ENCODE measurements around the gene TBC1D28.
"Not testable (repeated sequence)": the region's sequence is repeated elsewhere in the genome, so short reads cannot be mapped to it uniquely, and the experiment has no call there.

Gene TBC1D28

DNA sequence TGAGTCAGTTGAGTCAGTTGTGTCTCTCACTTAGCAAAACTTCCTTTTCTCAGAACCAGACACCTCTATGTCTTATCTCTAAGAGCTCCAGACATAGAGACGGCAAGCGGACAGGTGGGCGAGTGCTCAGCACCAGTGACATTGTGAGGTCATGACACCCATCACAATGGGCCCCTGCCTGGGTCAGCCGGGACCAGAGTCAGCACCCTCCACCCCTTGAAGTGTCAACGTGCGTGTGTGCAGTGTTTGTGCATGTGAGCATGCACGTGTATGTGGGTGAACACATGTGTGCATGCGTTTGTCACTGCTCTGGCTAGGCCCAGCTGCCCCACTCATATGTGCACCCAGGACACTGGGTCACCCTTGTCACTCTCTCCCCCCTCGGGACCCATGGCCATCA, at the start of gene TBC1D28:
TSS of gene TBC1D28 (minus strand) at position 101 of the 400 bp plus-strand sequence. CDS start 3,039 bp downstream, outside the sequence.
- DNase-seq, result not testable (repeated sequence)

GRCh38 chr17:18682668-18683067, 38.5 kb upstream of the TBC1D28 start:
- not testable (repeated sequence) for DNase-seq

GRCh38 chr17:18681767-18682571, 37.8 kb upstream of the TBC1D28 start, which contains the start of gene FOXO3B:
TSS of gene FOXO3B (minus strand) at chr17:18682314. CDS start at chr17:18681651, 663 bp downstream.
- peak; percentile 77 for DNase-seq

GRCh38 chr17:18677381-18677780, 33.2 kb upstream of the TBC1D28 start:
- DNase-seq, result not testable (repeated sequence)

- not testable (repeated sequence) for DNase-seq
Measured at GRCh38 chr17:18676928-18677327, 32.7 kb upstream of the TBC1D28 start.

GRCh38 chr17:18672395-18673227, 28.4 kb upstream of the TBC1D28 start:
- DNase-seq, result not testable (repeated sequence)

GRCh38 chr17:18668625-18669024, 24.4 kb upstream of the TBC1D28 start:
- DNase-seq, result not testable (repeated sequence)

- not testable (repeated sequence) for DNase-seq
Measured at GRCh38 chr17:18667535-18667934, 23.3 kb upstream of the TBC1D28 start.

- DNase-seq, result not testable (repeated sequence)
Measured at GRCh38 chr17:18666326-18666725, 22.1 kb upstream of the TBC1D28 start.

DNA sequence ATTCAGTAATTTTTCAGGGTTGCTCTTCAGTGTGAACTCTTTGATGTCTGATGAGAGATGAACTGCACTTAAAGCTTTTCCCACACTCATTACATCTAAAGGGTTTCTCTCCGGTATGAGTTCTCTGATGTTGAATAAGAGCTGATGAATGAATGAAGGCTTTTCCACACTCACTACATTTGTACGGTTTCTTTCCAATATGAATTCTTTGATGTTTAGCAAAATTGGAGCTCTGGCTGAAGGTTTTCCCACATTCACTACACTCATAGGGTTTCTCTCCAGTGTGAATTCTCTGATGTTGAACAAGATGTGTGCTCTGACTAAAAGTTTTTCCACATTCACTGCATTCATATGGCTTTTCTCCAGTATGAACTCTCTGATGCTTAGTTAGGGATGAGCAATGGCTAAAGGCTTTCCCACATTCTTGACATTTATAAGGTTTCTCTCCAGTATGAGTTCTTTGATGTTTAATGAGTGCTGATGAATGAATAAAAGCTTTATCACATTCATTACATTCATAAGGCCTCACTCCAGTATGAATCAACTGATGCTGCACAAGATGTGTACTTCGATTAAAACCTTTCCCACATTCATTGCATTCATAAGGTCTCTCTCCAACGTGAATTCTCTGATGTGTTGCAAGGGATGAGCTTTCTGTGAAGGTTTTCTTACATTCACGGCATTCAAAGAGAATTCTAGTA, 17.9 kb upstream of the TBC1D28 start:
- DNase-seq, result not testable (repeated sequence)

- DNase-seq, result not testable (repeated sequence)
Measured at GRCh38 chr17:18650094-18650493, 5.9 kb upstream of the TBC1D28 start.

- DNase-seq, result not testable (repeated sequence)
Measured at GRCh38 chr17:18643124-18643523, 1.1 kb downstream of the TBC1D28 start.

- not testable (repeated sequence) for DNase-seq
Measured at GRCh38 chr17:18638357-18638756, 5.8 kb downstream of the TBC1D28 start.

GRCh38 chr17:18636237-18636636, 8.0 kb downstream of the TBC1D28 start:
- DNase-seq, result not testable (repeated sequence)

GRCh38 chr17:18635773-18636172, 8.4 kb downstream of the TBC1D28 start:
- not testable (repeated sequence) for DNase-seq

GRCh38 chr17:18634550-18635263, 9.5 kb downstream of the TBC1D28 start:
- DNase-seq, result not testable (repeated sequence)

GRCh38 chr17:18626152-18626870, 17.9 kb downstream of the TBC1D28 start:
- DNase-seq, result no peak

GRCh38 chr17:18625509-18626104, 18.6 kb downstream of the TBC1D28 start:
- DNase-seq, result peak; percentile 45

- not testable (repeated sequence) for DNase-seq
Measured at GRCh38 chr17:18624862-18625501, 19.2 kb downstream of the TBC1D28 start.

DNA sequence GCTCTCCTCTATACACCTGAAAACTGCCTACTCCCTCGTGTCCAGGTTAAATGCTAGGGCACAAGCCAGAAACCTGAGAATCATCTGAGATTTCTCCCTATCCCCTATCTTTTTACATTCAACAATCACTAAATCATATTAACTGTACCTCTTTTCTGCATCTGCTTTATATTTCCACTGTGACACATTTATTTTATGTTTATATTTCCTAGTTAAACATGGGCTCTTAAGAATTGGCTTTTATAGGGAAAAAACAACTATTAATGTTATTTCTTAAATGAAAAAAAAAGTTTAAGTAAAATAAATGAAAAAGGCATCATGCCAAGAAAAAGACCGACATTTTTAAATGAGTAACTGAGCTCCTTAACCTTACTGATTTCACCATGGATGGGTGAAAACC, 26.6 kb downstream of the TBC1D28 start:
- not testable (repeated sequence) for DNase-seq
